OCI-LY7 (cell line): ENCODE measurements around the gene USP17L19.
"Not testable (repeated sequence)": the region's sequence is repeated elsewhere in the genome, so short reads cannot be mapped to it uniquely, and the experiment has no call there.

Source experiments
- CTCF ChIP-seq: fragments of 200-600 bp; sonication (generic); conservative IDR thresholded peaks from 2 replicates; pipeline ENCODE4 v1.5.1; 2014; ENCODE audit warnings: mild to moderate bottlenecking, antibody characterized with exemption, low read length, moderate library complexity, mixed read lengths
- EZH2phosphoT487 ChIP-seq: fragments of 200-600 bp; sonication (generic); IDR thresholded peaks from 2 replicates; pipeline ENCODE4 v1.6.1; 2018; ENCODE audit warnings: low read depth, borderline replicate concordance, mild to moderate bottlenecking, mixed run types, antibody characterized with exemption, low read length, moderate library complexity, mixed read lengths

DNA sequence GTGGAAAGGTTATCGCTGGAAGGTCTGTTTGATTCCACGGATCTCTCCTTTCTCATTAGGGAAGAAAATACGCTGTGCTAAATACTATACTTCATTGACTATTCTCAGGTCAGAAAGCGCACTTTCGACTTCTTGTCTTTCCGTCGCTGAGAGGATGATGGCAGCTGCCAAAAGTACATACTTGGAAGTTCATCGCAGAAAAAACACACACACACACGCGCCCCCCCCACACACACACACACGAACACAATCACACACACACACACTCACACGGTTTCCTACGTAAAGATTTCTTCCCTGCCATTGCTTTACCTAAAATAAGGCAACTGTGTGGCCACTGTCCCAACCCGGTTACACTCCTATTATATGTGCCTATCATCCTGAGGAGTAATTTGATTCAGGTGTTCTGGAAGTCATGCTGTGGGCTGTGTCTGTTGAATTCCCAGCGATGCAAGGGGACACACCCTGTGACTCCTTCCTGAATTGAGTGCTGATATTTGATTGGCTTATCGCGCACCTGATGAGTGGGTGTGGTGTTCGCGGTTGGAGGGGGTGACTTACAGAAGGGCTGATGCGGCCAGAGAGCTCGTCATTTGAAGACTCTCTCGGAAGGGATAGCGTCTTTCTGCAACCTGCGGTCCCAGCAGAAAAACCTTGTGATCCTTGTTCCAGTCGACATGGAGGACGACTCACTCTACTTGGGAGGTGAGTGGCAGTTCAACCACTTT, 5.1 kb upstream of the USP17L19 start, which contains the start of gene USP17L18:
- TF ChIP-seq CTCF, EZH2phosphoT487: not testable (repeated sequence)
